SH-SY5Y (cell line): ENCODE results near the gene HTR1E.

Experiments used
- GATA2 ChIP-seq: IDR thresholded peaks from 2 replicates; pipeline ENCODE4 v1.6.1; 2011; ENCODE audit warnings: mild to moderate bottlenecking, low read depth, low read length
- GATA3 ChIP-seq: IDR thresholded peaks from 2 replicates; pipeline ENCODE4 v1.6.1; 2011; ENCODE audit warnings: low read depth, mild to moderate bottlenecking, low read length, moderate library complexity

DNA sequence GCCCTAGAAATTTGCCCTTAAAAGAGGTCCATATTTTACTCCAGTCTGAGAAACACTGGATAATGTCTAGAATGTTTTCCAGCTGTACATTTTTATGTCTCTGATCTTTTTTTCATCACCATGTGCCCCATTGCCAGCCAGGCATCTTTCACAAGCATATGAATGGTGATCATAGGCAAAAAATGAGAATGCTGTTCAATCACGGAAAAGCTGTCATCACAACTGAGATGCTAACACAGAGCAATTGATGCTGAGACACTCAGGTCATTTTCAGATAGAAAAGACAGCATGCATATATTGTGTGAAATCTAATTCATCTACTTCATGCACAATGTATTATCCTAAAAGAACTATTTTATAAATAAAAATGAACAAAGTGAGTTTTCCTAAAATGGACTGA, 116.0 kb downstream of the HTR1E start:
- TF ChIP-seq GATA3 (no peak), GATA2 (no peak)
